Measurements from ENCODE around the gene ITIH2.
"Not testable (repeated sequence)": the region's sequence is repeated elsewhere in the genome, so short reads cannot be mapped to it uniquely, and the experiment has no call there.

The ITIH2 gene

DNA sequence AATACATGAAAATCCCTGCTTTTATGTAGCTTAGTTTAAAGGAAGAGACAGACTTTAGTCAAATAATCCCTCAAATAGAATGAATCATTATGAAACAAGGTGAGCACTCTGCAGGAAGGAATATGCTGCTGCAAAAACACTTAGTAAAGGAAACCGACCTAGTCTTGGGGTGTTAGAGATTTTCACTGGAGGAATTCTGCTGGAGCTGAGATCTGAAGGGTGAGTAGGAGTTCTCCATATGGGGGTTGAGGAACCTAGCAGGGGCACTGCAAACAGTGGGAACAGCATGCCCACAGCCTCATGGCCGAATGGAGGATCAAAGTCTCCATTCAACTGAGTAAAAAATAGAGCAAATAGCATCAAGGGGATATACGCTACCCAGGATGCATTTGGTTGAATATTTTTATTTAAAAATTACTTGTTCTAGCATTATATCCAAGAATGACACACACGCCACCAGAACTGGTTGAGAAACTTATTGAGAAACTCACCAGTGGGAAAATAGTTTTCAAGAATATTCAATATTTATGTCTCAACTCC, 3.5 kb downstream of the ITIH2 start:
- no peak for ATAC-seq (replicated peaks)
- Mint-ChIP-seq H3K9me3 (peaks cover 0 to 3% of the 10 kb centered on the region in 2 donors), H3K36me3 (no peaks in the 10 kb centered on the region), H3K4me1 (no peaks in the 10 kb centered on the region), H3K4me3 (no peak overlapping the region), H3K27ac (no peak overlapping the region), H3K27me3 (peaks cover 29 to 31% of the 10 kb centered on the region in 2 donors)
- no peak for DNase-seq

DNA sequence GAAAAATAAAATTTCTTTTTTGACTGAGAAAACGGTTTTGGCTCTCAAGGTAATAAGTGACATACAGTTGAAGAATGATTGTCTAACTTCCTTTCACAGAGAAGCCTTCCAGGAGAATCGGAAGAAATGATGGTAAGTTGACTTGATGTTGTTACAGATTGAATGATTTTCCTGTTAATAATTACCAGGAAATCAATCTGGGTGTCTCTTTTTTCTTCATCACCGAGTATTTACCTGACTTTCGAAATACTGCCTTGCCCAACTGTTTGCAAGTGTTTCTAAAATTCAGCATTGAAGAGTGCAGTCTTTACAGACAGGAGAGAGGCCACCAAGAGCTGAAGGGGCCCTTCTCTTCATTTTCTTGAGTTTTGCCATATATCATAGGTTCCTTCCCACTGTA, 4.0 kb downstream of the ITIH2 start:
- no peak for ATAC-seq (replicated peaks)
- no peak for DNase-seq
- Mint-ChIP-seq H3K4me1 (no peaks in the 10 kb centered on the region), H3K9me3 (peaks cover 0 to 3% of the 10 kb centered on the region in 2 donors), H3K4me3 (no peak overlapping the region), H3K27ac (no peak overlapping the region), H3K36me3 (no peaks in the 10 kb centered on the region), H3K27me3 (peaks cover 27 to 29% of the 10 kb centered on the region in 2 donors)

DNA sequence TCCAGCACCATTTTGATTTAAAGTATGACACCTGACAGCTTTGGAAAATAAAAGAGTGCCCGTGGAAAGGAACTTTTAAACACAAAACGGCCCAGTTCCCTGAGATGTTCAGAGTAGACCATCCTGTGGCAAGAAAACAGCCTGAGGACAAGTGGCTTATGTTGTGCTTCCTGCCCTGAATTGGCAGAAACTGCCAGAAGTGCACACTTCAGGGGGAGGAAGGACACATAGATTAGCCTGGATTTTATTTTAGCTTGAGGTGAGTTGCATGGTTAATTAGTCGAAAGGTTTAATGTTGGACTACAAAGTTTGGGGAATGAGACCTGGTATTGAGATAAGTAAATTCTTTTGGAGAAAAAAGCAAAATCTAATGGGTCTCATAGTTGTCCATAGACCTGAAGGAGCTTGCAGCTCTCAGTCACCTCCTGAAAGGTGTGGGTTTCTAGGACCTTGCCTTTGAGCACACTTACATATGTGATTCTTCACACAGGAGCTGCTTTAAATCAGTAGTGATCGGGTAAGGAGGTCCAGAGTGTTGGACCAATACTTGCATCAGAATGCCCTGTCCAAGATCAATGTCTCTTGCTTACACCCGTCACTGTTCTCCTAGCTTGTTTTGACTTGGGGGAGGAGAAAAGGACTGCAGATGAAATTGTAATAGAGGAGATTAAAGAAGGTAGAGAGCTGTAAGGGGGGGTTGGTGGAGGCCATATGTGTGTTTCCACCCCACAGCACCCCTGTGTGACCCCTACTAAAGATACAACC, 4.9 kb downstream of the ITIH2 start:
- Mint-ChIP-seq H3K36me3 (no peaks in the 10 kb centered on the region), H3K4me1 (no peaks in the 10 kb centered on the region), H3K9me3 (peaks cover 0 to 3% of the 10 kb centered on the region in 2 donors), H3K4me3 (no peak overlapping the region), H3K27ac (no peak overlapping the region), H3K27me3 (peaks cover 19 to 20% of the 10 kb centered on the region in 2 donors)
- DNase-seq (no peak), ATAC-seq (replicated peaks) (no peak)

DNA sequence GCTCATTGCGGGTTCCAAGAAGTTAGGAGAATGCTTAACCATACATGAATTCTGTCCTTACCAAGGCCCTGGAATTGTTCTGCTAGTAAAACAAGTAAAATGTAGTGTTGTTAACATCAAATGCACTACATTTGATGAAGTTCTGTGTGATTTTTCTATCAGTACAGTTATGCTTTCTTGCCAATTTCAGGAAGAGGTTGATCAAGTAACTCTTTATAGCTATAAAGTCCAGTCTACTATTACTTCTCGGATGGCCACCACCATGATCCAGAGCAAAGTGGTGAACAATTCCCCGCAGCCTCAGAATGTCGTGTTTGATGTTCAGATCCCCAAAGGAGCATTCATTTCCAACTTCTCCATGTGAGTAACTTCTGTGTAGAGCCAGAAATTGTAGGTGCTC, 5.7 kb downstream of the ITIH2 start:
- Mint-ChIP-seq H3K9me3 (peaks cover 0 to 3% of the 10 kb centered on the region in 2 donors), H3K4me3 (no peak overlapping the region), H3K4me1 (no peaks in the 10 kb centered on the region), H3K27me3 (peaks cover 12 to 13% of the 10 kb centered on the region in 2 donors), H3K36me3 (no peaks in the 10 kb centered on the region), H3K27ac (no peak overlapping the region)
- no peak for ATAC-seq (replicated peaks)
- DNase-seq: no peak

DNA sequence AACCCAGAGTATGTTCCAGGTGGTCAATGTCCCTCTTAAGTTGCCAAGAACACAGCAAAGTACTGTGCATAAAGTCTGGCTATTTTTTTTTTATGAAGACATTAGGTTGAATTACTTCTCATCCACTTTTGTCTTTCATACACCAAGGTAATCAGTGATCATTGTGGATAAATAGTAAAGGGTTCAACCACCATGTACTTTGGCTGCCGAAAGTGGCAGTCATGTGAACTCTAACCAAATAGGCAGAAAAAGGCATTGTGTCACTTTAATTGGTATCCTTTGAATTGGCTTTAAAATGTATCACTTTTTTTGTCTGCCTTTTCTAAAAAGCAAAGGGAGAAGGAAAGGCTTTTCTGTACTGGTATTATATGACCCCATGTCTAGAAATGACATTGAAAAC, 7.3 kb downstream of the ITIH2 start:
- no peak overlapping the region for H3K27ac Mint-ChIP-seq
- peaks cover 18 to 19% of the 10 kb centered on the region in 2 donors for H3K27me3 Mint-ChIP-seq
- H3K4me1 Mint-ChIP-seq: no peaks in the 10 kb centered on the region
- DNase-seq: no peak
- H3K9me3 Mint-ChIP-seq: peaks cover 0 to 3% of the 10 kb centered on the region in 2 donors
- H3K4me3 Mint-ChIP-seq: no peak overlapping the region
- no peaks in the 10 kb centered on the region for H3K36me3 Mint-ChIP-seq
- ATAC-seq (replicated peaks): no peak

DNA sequence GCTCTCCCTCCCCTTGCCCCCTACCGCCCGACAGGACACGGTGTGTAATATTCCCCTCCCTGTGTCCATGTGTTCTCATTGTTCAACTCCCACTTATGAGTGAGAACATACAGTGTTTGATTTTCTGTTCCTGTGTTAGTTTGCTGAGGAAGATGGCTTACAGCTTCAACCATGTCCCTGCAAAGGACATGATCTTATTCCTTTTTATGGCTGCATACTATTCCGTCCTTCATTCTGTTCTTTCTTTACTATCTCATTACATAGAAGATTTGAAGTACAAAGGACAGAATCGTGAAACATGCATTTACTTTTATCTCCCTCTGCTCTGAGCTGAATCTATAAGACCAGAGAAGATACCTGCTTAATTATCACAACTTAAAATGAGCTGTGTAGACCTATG, 8.0 kb downstream of the ITIH2 start:
- H3K27ac Mint-ChIP-seq; H3K4me1 Mint-ChIP-seq; ATAC-seq (replicated peaks); DNase-seq; H3K36me3 Mint-ChIP-seq; H3K4me3 Mint-ChIP-seq; H3K9me3 Mint-ChIP-seq: not testable (repeated sequence)
- H3K27me3 Mint-ChIP-seq: peaks cover 16% of the 10 kb centered on the region in 2 donors

DNA sequence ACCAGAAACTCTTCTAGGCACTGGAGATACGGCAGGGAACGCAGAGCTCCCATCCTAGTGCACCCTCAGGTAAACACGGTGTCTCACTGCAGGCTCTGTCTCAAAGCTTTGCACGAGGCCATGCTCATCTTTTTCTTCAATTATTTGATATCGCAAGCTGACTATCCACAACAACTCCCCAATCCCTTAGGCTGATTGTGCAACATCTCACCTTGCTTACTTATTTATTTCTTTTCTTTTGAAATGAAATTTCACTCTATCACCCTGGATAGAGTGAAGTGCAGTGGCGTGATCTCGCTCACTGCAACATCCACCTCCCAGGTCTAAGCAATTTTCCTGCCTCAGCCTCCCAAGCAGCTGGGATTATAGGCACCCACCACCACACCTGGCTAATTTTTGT, 12.4 kb downstream of the ITIH2 start:
- Mint-ChIP-seq H3K4me1 (no peaks in the 10 kb centered on the region), H3K27me3 (peaks cover 24 to 28% of the 10 kb centered on the region in 2 donors), H3K4me3 (no peak overlapping the region), H3K9me3 (peaks cover 0 to 3% of the 10 kb centered on the region in 2 donors), H3K36me3 (no peaks in the 10 kb centered on the region), H3K27ac (no peak overlapping the region)
- ATAC-seq (replicated peaks) (no peak), DNase-seq (no peak)

DNA sequence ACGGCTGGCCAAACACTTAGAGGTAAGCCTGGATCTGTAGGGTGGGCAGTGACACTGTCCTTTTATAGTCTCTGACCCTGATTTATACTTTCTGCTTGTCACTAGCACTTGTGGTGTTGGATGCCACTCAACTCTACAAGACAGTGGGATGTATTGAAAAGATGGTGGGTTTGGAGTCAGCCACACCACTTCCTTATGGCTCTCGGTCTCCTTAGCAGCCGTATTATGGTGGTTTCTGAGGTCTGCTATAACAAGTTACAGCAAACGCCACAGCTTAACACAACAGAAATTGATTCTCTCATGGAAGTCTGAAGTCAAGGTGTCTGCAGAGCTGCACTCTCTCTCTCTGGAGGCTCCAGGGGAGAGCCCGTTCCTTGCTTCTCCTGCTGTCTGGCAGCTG, 14.7 kb downstream of the ITIH2 start:
- Mint-ChIP-seq H3K9me3 (no peaks in the 10 kb centered on the region), H3K27me3 (peaks cover 23 to 31% of the 10 kb centered on the region in 2 donors), H3K27ac (no peak overlapping the region), H3K4me3 (no peak overlapping the region), H3K36me3 (no peaks in the 10 kb centered on the region), H3K4me1 (no peaks in the 10 kb centered on the region)
- ATAC-seq (replicated peaks) (no peak), DNase-seq (no peak)

DNA sequence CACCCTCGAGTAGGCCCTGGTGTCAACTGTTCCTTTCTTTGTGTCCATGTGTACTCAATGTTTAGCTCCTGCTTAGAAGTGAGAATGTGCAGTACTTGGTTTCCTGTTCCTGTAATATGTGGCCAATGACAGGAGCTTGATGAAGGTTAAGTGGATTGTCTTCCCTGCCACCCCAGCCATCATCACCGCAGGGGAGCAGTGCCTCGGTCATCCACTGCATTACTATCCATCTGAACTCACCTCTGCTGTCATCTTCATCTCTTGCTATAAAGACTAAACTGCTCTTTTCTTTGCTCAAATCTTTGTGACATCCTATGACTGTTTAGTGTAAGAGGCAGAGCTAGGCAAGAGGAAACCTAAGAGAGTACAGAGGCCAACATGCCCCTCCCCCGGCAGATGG, 15.6 kb downstream of the ITIH2 start:
- peaks cover 27 to 39% of the 10 kb centered on the region in 2 donors for H3K27me3 Mint-ChIP-seq
- no peak overlapping the region for H3K4me3 Mint-ChIP-seq
- no peak overlapping the region for H3K27ac Mint-ChIP-seq
- H3K4me1 Mint-ChIP-seq: no peaks in the 10 kb centered on the region
- no peaks in the 10 kb centered on the region for H3K36me3 Mint-ChIP-seq
- H3K9me3 Mint-ChIP-seq: no peaks in the 10 kb centered on the region
- ATAC-seq (replicated peaks): no peak
- DNase-seq: no peak

DNA sequence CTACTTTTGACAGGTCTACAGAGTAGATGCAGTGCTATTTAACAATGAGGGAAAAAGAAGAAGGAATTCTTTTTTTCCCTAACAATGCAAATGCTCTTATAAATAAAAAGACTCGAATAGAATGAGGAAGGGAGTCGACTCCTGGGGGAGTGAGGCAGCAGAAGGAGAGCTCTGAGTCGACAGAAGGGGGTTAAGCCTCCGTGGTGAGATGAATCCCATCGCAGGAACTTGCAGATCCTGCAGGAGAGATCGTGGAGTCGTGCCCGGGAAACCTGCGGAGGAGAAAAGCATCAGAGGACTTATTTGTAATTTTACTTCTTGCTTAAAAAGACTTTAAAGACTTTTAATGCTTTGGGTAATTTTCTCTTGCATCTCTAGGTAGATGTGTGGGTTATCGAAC, 17.4 kb downstream of the ITIH2 start:
- no peak for ATAC-seq (replicated peaks)
- no peak for DNase-seq
- no peaks in the 10 kb centered on the region for H3K4me1 Mint-ChIP-seq
- peaks cover 21 to 33% of the 10 kb centered on the region in 2 donors for H3K27me3 Mint-ChIP-seq
- H3K9me3 Mint-ChIP-seq: no peaks in the 10 kb centered on the region
- H3K36me3 Mint-ChIP-seq: no peaks in the 10 kb centered on the region
- no peak overlapping the region for H3K27ac Mint-ChIP-seq
- no peak overlapping the region for H3K4me3 Mint-ChIP-seq

DNA sequence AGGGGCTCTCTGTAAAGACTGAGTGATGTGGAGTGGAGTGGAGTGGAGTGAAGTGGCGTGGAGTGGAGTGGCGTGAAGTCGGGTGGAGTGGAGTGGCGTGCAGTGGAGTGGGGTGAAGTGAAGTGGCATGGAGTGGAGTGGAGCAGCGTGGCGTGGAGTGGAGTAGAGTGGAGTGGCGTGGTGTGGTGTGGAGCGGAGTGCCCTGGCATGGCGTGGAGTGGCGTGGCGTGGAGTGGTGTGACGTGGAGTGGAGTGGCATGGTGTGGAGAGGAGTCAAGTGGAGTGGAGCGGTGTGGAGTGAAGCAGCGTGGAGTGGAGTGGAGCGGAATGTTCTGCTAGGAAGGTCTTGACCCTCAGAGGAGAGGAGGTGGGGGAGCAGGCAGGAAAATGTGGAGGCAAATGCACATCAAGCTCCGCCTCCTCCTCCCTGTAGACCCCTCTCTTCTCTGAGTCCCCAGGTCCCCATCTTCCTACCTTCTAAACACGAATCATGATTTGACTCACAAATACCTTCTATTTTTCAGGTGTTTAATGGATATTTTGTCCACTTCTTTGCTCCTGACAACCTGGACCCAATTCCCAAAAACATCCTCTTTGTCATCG, 19.9 kb downstream of the ITIH2 start:
- ATAC-seq (replicated peaks) (no peak), DNase-seq (no peak)
- Mint-ChIP-seq H3K36me3 (no peaks in the 10 kb centered on the region), H3K4me3 (no peak overlapping the region), H3K9me3 (no peaks in the 10 kb centered on the region), H3K27ac (no peak overlapping the region), H3K4me1 (no peaks in the 10 kb centered on the region), H3K27me3 (peaks cover 18 to 29% of the 10 kb centered on the region in 2 donors)

DNA sequence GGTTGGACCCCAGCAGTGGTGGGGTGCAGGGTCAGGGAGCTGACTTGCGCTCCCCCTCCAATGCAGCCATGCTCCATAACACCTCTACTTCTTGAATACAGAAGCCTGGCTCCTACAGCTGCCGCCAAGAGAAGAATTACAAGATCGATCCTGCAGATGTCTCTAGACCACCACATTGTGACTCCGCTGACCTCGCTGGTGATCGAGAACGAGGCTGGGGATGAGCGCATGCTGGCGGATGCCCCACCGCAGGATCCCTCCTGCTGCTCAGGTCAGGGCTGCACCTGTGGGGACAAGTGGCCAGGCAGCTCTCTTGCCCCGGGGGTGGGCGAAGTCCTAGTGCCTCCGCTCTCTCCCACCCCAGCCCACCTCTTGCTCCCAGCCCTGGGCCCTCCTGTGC, 31.7 kb downstream of the ITIH2 start:
- H3K36me3 Mint-ChIP-seq: no peaks in the 10 kb centered on the region

DNA sequence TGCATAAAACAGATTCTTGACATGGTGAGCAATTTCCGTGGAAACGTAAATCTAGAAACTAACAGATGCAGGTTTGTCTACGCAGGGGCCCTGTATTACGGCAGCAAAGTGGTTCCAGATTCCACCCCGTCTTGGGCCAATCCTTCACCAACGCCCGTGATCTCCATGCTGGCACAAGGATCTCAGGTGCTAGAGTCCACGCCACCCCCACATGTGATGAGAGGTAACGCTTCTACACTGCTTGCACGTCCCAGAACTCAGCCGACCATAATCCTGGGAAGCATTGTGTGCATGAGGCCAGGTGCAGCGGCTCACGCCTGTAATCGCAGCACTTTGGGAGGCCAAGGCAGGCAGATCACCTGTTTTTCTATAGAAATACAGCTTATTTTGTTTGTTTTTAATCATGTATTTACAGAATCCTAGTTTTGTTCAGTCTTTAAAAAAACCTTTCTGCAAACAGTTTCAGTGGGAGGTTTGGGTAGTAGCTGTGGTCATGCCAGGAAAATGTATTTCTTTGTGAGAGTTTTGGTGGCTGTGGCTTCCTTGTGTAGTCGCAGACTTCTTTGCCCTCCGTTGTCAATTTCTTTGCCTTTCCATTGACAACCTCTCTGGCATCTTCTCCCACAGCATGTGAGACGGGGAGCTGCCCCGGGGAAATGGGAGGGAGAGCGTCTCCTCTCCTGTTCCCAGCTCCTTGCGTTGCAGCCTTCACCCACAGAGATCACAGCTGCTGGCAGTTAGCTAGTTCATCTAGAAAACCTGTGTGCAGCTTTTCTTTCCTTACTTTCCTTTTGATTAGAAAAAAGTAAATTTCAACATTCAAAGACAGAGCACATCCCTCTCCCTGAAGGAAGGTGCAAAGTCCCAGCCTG, 35.7 kb downstream of the ITIH2 start:
- H3K9me3 Mint-ChIP-seq: no peaks in the 10 kb centered on the region
- ATAC-seq (replicated peaks) (no peak), DNase-seq (no peak)
- H3K4me1 Mint-ChIP-seq: no peaks in the 10 kb centered on the region
- no peaks in the 10 kb centered on the region for H3K27me3 Mint-ChIP-seq
- no peaks in the 10 kb centered on the region for H3K36me3 Mint-ChIP-seq
- H3K27ac Mint-ChIP-seq: no peak overlapping the region
- H3K4me3 Mint-ChIP-seq: no peak overlapping the region

More for the DNA sequence above, 31.7 kb downstream of the ITIH2 start:
- H3K4me1 Mint-ChIP-seq: no peaks in the 10 kb centered on the region
- no peak overlapping the region for H3K27ac Mint-ChIP-seq
- ATAC-seq (replicated peaks) (no peak), DNase-seq (no peak)
- peaks cover 14 to 16% of the 10 kb centered on the region in 2 donors for H3K27me3 Mint-ChIP-seq
- H3K4me3 Mint-ChIP-seq: no peak overlapping the region
- H3K9me3 Mint-ChIP-seq: no peaks in the 10 kb centered on the region

DNA sequence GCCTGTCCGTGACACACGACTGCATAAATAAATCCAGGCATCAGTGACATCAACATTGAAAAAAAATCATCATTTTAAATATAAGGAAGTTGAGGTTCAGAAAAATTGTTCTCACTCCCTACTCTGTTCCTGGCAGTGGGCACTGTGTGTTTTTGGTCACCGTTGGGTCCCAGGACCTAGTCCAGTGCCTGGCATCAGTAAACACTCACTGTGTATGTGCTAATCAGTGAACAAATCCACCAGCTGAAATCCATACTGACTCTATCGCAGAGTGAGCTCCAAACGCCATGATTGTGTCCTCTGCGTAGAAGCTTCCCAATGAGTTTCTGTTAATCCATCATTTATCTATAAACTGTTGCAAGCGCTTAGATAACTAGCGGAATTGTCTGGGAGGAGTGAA, 41.2 kb downstream of the ITIH2 start:
- Mint-ChIP-seq H3K4me3 (no peak overlapping the region), H3K27me3 (no peaks in the 10 kb centered on the region), H3K4me1 (no peaks in the 10 kb centered on the region), H3K9me3 (no peaks in the 10 kb centered on the region), H3K27ac (no peak overlapping the region), H3K36me3 (peaks cover 0 to 4% of the 10 kb centered on the region in 2 donors)
- ATAC-seq (replicated peaks) (no peak), DNase-seq (no peak)

Measured in stimulated activated naive B cell treated with anti-CD40 and anti-IgM and Interleukin-4, amounts not matched to agents 10 μg/mL and 1 μg/mL and 100 μg/mL, for 72 hours (primary cell).